ENCODE data around the gene CADPS2. TPM values are rescaled to one million over a fixed set of nuclear protein-coding genes. Genes with fewer than 3 reads are reported as not detected.

CADPS2 gene
- polyA plus RNA-seq, 1 donor (not counting 4 experiments of a cell fraction or from before 2014, with no cell fraction given): 0.35 TPM

GRCh38 chr7:122532406-122533269, 353.6 kb downstream of the CADPS2 start:
- FAIRE-seq (no peak), DNase-seq (ENCODE audit: low read depth, low spot score) (no peak)
- Histone ChIP-seq H3K79me2 (ENCODE audit: control insufficient read depth, insufficient read depth, low read length) (no peaks in the 10 kb centered on the region), H3K4me2 (ENCODE audit: control insufficient read depth, extremely low read depth, insufficient read depth, low read depth, low read length) (no peak overlapping the region), H3K36me3 (ENCODE audit: control insufficient read depth in 2 of 2, extremely low read depth in 1 of 2, insufficient read depth in 2 of 2, low read length in 2 of 2) (no peaks in the 10 kb centered on the region), H3K27me3 (ENCODE audit: control insufficient read depth, extremely low read depth, insufficient read depth, low read length) (no peaks in the 10 kb centered on the region), H2AFZ (ENCODE audit: control insufficient read depth, low read length) (no peak overlapping the region), H3K27ac (ENCODE audit: control insufficient read depth, insufficient read depth, low read length) (no peak overlapping the region), H3K9ac (ENCODE audit: control insufficient read depth, extremely low read depth, insufficient read depth, low read length) (no peak overlapping the region), H4K20me1 (ENCODE audit: control insufficient read depth, extremely low read depth, insufficient read depth, low read length) (no peaks in the 10 kb centered on the region), H3K9me1 (ENCODE audit: control insufficient read depth, extremely low read depth, insufficient read depth, low read length) (no peaks in the 10 kb centered on the region), H3K4me3 (ENCODE audit: control insufficient read depth in 2 of 3, extremely low read depth in 1 of 3, insufficient read depth in 2 of 3, low read depth in 1 of 3, low read length in 3 of 3) (no peak overlapping the region), H3K4me1 (ENCODE audit: control insufficient read depth, extremely low read depth, insufficient read depth, low read length) (no peaks in the 10 kb centered on the region), H3K9me3 (ENCODE audit: control insufficient read depth, low read depth, low read length) (no peaks in the 10 kb centered on the region)
- no peak for TF ChIP-seq EZH2 (IDR thresholded peaks at IDR 0.05; ENCODE audit: low read length)
- TF ChIP-seq, protein P1, sequence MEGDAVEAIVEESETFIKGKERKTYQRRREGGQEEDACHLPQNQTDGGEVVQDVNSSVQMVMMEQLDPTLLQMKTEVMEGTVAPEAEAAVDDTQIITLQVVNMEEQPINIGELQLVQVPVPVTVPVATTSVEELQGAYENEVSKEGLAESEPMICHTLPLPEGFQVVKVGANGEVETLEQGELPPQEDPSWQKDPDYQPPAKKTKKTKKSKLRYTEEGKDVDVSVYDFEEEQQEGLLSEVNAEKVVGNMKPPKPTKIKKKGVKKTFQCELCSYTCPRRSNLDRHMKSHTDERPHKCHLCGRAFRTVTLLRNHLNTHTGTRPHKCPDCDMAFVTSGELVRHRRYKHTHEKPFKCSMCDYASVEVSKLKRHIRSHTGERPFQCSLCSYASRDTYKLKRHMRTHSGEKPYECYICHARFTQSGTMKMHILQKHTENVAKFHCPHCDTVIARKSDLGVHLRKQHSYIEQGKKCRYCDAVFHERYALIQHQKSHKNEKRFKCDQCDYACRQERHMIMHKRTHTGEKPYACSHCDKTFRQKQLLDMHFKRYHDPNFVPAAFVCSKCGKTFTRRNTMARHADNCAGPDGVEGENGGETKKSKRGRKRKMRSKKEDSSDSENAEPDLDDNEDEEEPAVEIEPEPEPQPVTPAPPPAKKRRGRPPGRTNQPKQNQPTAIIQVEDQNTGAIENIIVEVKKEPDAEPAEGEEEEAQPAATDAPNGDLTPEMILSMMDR (optimal IDR thresholded peaks at IDR 0.05 in 1 of 3, IDR thresholded peaks at IDR 0.05 in 1 of 3, conservative IDR thresholded peaks at IDR 0.05 in 1 of 3; ENCODE audit: extremely low read depth in 1 of 3, insufficient read depth in 2 of 3, low read length in 3 of 3): peak in 1 of 3 experiments; percentile 31
- dilution Hi-C loops (cut with MboI; ENCODE audit: extremely low pct_ligation_motif_present, low sequenced_read_pairs): no loop called here

GRCh38 chr7:122528879-122529481, 357.3 kb downstream of the CADPS2 start:
- Histone ChIP-seq H3K9me1 (ENCODE audit: control insufficient read depth, extremely low read depth, insufficient read depth, low read length) (no peaks in the 10 kb centered on the region), H3K4me2 (ENCODE audit: control insufficient read depth, extremely low read depth, insufficient read depth, low read depth, low read length) (no peak overlapping the region), H3K4me3 (ENCODE audit: control insufficient read depth in 2 of 3, extremely low read depth in 1 of 3, insufficient read depth in 2 of 3, low read depth in 1 of 3, low read length in 3 of 3) (no peak overlapping the region), H3K36me3 (ENCODE audit: control insufficient read depth in 2 of 2, extremely low read depth in 1 of 2, insufficient read depth in 2 of 2, low read length in 2 of 2) (no peaks in the 10 kb centered on the region), H3K4me1 (ENCODE audit: control insufficient read depth, extremely low read depth, insufficient read depth, low read length) (no peaks in the 10 kb centered on the region), H3K27me3 (ENCODE audit: control insufficient read depth, extremely low read depth, insufficient read depth, low read length) (no peaks in the 10 kb centered on the region), H3K9ac (ENCODE audit: control insufficient read depth, extremely low read depth, insufficient read depth, low read length) (no peak overlapping the region), H3K9me3 (ENCODE audit: control insufficient read depth, low read depth, low read length) (no peaks in the 10 kb centered on the region), H2AFZ (ENCODE audit: control insufficient read depth, low read length) (no peak overlapping the region), H3K27ac (ENCODE audit: control insufficient read depth, insufficient read depth, low read length) (no peak overlapping the region), H3K79me2 (ENCODE audit: control insufficient read depth, insufficient read depth, low read length) (no peaks in the 10 kb centered on the region), H4K20me1 (ENCODE audit: control insufficient read depth, extremely low read depth, insufficient read depth, low read length) (no peaks in the 10 kb centered on the region)
- no peak for DNase-seq (ENCODE audit: low read depth, low spot score)
- dilution Hi-C loops (cut with MboI; ENCODE audit: extremely low pct_ligation_motif_present, low sequenced_read_pairs): no loop called here
- no peak for FAIRE-seq
- TF ChIP-seq, protein P1 (optimal IDR thresholded peaks at IDR 0.05 in 1 of 3, IDR thresholded peaks at IDR 0.05 in 1 of 3, conservative IDR thresholded peaks at IDR 0.05 in 1 of 3; ENCODE audit: extremely low read depth in 1 of 3, insufficient read depth in 2 of 3, low read length in 3 of 3): peak in 2 of 3 experiments; percentile 30 to 33
- no peak for TF ChIP-seq EZH2 (IDR thresholded peaks at IDR 0.05; ENCODE audit: low read length)

All from keratinocyte (primary cell).